Urothelium cell line (cell line): ENCODE results near the gene GSG1L.
A peak's percentile ranks its signal among the peaks of the same experiment; 100 is the strongest.

Experiments used
- DNase-seq: peaks from one replicate; pipeline ENCODE4 v3.0.0; 2011; ENCODE audit warnings: low spot score, mixed read lengths
- FAIRE-seq: peaks from 2 replicates; lab custom pipeline; 2011; peaks lifted over from hg19 to GRCh38; lab: Jason Lieb, UNC

The GSG1L gene

DNA sequence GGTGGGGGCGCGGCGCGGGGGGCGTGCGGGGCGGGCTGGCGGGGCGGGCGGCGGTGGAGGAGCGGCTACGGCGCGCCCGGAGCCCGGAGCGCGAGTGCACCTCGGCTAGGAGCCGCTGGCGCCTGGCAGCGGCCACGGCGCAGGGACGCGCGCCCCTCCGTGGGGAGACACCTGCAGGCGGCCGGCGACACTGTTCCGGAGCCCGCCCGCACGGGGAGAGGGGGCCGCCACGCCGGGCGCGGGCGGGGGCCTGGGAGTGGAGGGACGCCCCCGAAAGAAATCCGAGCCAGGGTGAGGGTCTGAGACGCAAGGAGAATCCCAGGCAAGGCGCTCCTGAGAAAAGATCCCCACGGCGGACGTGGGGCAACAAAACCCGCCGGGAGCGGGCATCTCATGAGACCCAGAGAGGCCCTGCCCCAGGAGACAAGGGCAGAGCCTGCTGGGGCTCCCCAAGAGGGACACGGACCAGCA is at the start of gene GSG1L:
TSS of gene GSG1L (minus strand) at position 124 of the 471 bp plus-strand sequence. CDS start 290 bp downstream, outside the sequence.
- FAIRE-seq = no peak
- peak; percentile 49 for DNase-seq

- no peak for FAIRE-seq
- DNase-seq = no peak
Measured at GRCh38 chr16:28112908-28113307, 49.4 kb upstream of the GSG1L start.

DNA sequence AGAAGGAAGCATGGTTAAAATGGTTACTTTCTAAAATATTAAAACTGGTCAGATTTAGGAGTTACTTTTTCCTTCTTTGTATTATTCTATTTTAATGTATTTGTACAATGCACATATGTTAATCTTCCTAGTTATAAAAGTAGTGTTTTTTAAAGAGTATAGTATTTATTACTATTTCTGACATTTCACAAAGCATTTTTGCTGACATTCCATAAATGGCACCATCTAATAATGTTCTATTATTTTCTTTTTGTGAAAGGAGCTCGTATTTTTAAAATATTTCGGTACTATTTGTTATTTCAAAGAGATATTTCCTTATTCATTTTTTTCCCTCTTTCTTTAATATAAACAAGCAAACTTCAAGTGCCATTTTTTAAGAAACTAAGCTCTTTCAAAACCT is 47.5 kb upstream of the GSG1L start:
- no peak for FAIRE-seq
- DNase-seq = no peak

DNA sequence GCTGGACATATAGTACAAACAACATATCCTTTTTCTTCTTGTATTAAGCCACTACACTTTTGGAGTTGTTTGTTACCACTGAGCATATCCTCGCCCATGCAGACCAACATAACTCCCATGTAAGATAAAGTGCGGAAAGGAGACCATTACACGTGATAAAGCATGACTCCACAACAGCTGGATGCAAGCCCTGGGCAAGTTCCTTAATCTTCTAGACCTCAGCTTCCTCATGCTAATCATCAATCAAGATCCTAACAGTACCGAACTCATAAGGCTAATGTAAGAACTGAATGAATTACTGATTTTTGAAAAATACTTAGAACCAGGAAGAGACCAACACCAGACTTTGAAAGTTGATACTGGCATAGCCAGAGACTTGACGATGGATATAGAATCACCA is 47.0 kb upstream of the GSG1L start:
- DNase-seq (no peak), FAIRE-seq (no peak)

GRCh38 chr16:28110074-28110473 is 46.6 kb upstream of the GSG1L start:
- no peak for DNase-seq
- FAIRE-seq = no peak

GRCh38 chr16:28108590-28109247 is 45.2 kb upstream of the GSG1L start:
- FAIRE-seq (no peak), DNase-seq (no peak)

GRCh38 chr16:28107232-28107631 is 43.7 kb upstream of the GSG1L start:
- no peak for FAIRE-seq
- DNase-seq = no peak

DNA sequence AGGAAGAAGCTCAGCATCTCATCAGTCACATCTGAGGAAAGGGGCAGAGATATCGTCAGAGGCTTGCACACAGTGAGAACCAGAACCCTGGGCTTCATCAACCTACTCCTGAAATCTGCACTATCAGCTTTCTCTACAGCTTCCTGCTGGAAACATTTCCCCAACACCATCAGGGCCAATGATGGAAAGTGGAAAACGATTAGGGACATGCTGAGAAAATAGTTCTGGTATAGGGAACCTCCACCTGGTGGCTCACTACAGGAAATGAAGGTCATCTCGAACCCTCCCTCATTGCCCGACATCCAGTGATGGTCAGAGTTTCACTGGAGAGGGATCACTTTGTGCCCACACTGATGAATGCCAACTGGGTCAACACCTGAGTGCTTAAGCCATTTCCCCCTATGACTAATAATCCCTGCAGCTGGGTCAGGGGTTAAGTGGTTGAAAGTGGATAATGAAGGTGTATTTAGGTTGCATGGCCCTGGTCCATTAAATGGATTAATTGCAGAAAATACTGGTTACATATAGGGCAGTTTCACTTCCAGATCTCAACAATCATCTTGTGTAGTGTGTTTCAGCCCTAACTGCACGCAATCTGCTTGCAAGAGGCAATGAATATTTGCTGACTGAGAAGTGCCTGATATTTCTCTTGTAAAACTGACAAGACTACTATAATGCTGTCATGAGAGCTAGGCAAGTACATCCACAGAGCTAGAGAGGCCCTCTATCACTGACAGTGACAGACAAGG is 43.1 kb upstream of the GSG1L start:
- DNase-seq (no peak), FAIRE-seq (no peak)

DNA sequence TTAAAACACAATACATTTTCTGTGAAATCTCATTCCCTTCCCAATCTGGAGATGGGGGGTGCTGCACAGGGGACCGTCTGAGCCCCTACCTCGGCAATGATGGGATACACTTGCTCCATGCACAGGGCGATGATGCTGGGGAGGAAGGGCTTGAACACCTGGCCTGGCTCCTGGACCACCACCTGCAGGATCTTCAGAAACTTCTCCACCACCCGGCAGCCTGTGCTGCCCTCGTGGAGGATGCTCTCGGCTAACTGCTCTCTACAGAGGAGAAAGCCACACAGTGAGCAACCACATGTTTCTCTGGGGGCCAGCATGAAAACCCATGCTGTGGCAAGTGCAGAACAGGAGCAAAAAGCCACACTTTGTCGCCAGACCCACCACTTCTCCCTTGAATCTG is 42.4 kb upstream of the GSG1L start:
- FAIRE-seq (no peak), DNase-seq (no peak)

- no peak for DNase-seq
- no peak for FAIRE-seq
Measured at GRCh38 chr16:28105297-28105696, 41.8 kb upstream of the GSG1L start.

DNA sequence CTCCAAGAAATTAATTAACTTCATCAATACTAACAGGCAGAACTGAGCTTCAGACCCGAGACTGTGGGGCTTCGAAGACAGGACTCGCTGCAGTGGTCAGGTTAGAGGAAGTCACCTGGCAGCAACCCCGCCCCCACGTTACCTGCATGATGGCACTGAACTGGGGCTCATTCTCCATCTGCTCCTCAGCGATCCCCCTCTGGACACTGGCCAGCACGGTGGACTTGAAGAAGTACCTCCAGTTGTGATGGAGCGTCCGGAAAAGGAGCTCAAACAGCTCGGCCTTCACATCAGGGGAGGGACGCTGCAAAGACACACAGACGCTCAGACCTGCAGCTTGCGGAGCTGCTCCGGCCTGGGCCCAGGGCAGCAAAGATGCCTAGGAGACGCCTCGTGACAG is 40.9 kb upstream of the GSG1L start:
- DNase-seq (no peak), FAIRE-seq (no peak)

DNA sequence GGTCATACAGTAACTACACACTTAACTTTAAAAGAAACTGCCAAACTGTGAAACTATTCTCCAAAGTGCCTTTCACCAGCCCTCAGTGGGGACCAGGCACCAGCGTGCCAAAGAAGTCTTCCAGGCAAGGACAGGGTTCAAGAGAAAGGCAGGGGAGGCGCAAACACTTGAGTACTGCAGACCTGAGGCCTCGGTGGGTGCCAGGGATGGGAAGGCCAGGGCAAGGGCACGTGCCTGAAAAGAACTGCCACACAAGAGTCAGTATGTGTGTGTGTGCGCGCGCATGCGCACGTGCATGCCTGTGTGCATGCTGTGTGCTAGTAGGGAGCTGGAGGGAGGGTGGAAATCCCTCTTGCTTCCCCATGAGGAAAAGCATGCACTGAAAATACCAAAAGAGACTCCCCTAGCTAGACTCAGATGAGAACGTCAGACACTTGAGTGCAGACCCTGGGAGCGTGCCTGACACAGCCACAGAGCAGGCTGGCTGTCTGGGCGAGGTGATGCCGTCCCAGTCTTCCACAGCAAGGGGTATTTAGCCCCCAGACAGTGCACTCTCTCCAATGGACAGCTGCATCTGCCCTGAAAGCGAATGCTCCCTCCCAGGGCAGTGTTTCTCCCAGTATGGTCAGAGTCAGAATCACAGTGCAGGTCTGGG is 40.1 kb upstream of the GSG1L start:
- DNase-seq (no peak), FAIRE-seq (no peak)

GRCh38 chr16:28101533-28101890 is 38.0 kb upstream of the GSG1L start:
- no peak for DNase-seq
- FAIRE-seq = no peak

GRCh38 chr16:28100810-28101532 is 37.5 kb upstream of the GSG1L start:
- DNase-seq = no peak
- no peak for FAIRE-seq

DNA sequence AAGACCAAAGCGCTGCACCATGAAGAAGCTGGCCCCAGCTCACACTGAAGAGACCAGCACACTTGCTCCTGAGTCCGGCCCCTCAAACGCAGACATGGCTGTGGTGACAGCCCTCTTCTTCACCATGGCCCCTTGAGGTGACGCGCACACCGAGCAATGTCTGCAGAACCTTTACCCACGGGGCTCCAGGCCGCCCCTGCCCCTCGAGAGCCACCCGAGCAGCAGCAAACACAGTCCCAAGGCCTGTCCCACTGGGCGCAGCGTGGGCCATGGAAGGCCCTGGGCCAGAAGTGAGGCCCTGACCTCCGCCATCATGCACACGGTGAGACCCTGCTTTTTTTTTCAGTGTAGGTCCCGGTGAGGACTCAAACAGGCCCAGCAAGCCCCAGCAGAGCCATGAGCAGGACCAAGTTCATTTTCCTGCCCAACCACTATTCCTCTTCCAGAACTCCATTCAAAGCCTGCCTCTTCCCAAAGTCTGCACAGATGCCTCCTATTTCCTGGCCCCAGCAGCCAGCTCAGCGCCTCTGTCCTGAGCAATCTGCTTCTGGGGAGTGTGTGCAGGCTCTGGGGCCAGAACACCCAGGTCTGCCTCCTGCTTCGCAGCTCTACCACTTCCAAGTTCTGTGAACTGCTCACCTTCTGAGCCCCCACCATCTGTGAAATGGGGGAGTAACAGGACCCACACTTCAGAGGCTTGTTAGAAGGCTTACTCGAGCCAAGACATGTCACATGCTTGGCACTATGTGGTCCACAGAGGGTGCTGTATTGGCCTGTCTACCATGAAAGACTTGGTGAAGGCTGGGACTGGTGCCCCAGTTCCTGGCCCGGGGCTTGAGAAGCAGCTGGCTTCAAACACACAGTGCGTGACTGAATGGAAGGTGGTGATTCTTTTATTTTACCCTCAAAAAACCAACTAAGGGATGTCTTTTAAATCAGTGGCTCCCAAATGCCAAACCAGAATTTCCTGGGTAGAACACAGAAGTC is 35.7 kb upstream of the GSG1L start:
- DNase-seq (no peak), FAIRE-seq (no peak)

- FAIRE-seq = no peak
- DNase-seq = no peak
Measured at GRCh38 chr16:28098171-28098958, 34.9 kb upstream of the GSG1L start.

- FAIRE-seq = peak; percentile 5
- no peak for DNase-seq
Measured at GRCh38 chr16:28096983-28097899, 33.7 kb upstream of the GSG1L start.

DNA sequence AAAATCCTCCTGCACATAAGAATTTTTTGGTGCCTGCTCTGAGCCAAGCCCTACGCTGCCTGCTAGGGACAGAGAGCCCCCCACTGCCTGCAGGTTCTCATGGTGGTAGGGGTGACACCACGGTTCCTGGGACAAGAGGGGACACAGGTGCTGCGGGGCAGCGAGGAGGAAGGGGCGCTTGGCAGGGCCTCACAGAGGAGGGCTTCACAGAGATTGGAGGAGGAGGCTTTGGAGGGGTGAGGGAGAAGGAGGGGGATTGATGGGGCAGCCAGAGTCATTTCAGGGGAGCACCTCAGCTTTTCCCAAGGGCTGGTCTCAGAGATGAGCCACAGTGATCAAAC is 29.8 kb upstream of the GSG1L start:
- FAIRE-seq (no peak), DNase-seq (no peak)
